CD4-positive, CD25-positive, alpha-beta regulatory T cell (primary cell): Measurements from ENCODE around the gene SNX25. TPM values are rescaled to one million over a fixed set of nuclear protein-coding genes. Genes with fewer than 3 reads are reported as not detected.

Source experiments
- ATAC-seq, 2 donors: fragments of 150-1000 bp; cut with Tn5 transposase; one replicate each; pipeline ENCODE4 v1.10.0; 2021; ENCODE audit warnings: low read depth in 2 of 2, moderate number of reproducible peaks in 2 of 2, moderate library complexity in 1 of 2
- DNase-seq, 3 donors: peaks; one replicate each; pipeline versions ENCODE4 v3.0.0 to v3.0.0-alpha.2; 2012 to 2022; ENCODE audit warnings: mixed read lengths in 1 of 3
- H3K27ac ChIP-seq: one replicate; pipeline ENCODE4 v1.7.0; 2013; ENCODE audit warnings: mild to moderate bottlenecking, low read length; ENCODE audit not compliant: insufficient read depth, poor library complexity, severe bottlenecking
- H3K27me3 ChIP-seq: one replicate; pipeline ENCODE4 v1.7.0; 2013; ENCODE audit warnings: low read length; ENCODE audit not compliant: control insufficient read depth, insufficient read depth
- H3K36me3 ChIP-seq: one replicate; pipeline ENCODE4 v1.7.0; 2013; ENCODE audit warnings: mild to moderate bottlenecking, low read length, moderate library complexity; ENCODE audit not compliant: control insufficient read depth, insufficient read depth
- H3K4me1 ChIP-seq: 2 replicates; pipeline ENCODE4 v1.7.0; 2013; ENCODE audit warnings: mild to moderate bottlenecking, low read length; ENCODE audit not compliant: insufficient read depth, control insufficient read depth, poor library complexity, severe bottlenecking
- H3K4me3 ChIP-seq: one replicate; pipeline ENCODE4 v1.7.0; 2013; ENCODE audit warnings: low read depth, mild to moderate bottlenecking, low read length, moderate library complexity
- H3K9me3 ChIP-seq, 2 experiments: 1 replicate in 1 of 2; 2 replicates in 1 of 2; pipeline ENCODE4 v1.7.0; 2013; ENCODE audit warnings: low read length in 2 of 2, mild to moderate bottlenecking in 1 of 2, moderate library complexity in 1 of 2; ENCODE audit not compliant: control insufficient read depth in 2 of 2
- H3K27ac Mint-ChIP-seq, 3 donors: one replicate each; pipeline ENCODE4 v1.8.0; 2020 to 2022; ENCODE audit warnings: mild to moderate bottlenecking in 3 of 3, mixed read lengths in 3 of 3, moderate library complexity in 2 of 3
- H3K27me3 Mint-ChIP-seq: one replicate; pipeline ENCODE4 v1.8.0; 2022; ENCODE audit warnings: mild to moderate bottlenecking, mixed read lengths
- H3K36me3 Mint-ChIP-seq: one replicate; pipeline ENCODE4 v1.8.0; 2020; ENCODE audit warnings: mixed read lengths
- H3K4me1 Mint-ChIP-seq, 4 donors: one replicate each; pipeline ENCODE4 v1.8.0; 2020 to 2022; ENCODE audit warnings: mixed read lengths in 4 of 4, mild to moderate bottlenecking in 1 of 4
- H3K4me3 Mint-ChIP-seq, 4 donors: one replicate each; pipeline ENCODE4 v1.8.0; 2020 to 2022; ENCODE audit warnings: mild to moderate bottlenecking in 4 of 4, mixed read lengths in 4 of 4, moderate library complexity in 3 of 4
- H3K9me3 Mint-ChIP-seq, 7 donors: one replicate each; pipeline ENCODE4 v1.8.0; 2020 to 2022; ENCODE audit warnings: mixed read lengths in 7 of 7, mild to moderate bottlenecking in 3 of 7, moderate library complexity in 2 of 7
- polyA plus RNA-seq, 4 donors: library from polyadenylated mRNA; unstranded; fragments of 300-500 nt; fragmentation: Illumina TruSeq; gene quantifications; one replicate each; pipeline ENCODE4 v1.2.3, GENCODE V29; 2021
- total RNA-seq: library from RNA; stranded (reverse); gene quantifications from one replicate; pipeline ENCODE4 v1.2.3, GENCODE V29; 2022

The SNX25 gene
- total and polyA plus RNA-seq, 5 donors from 2014 or later, result 3.7 to 22.2 (median 8.2) TPM

- H3K36me3 ChIP-seq, result no peaks in the 10 kb centered on the region
- H3K9me3 ChIP-seq, result no peaks in the 10 kb centered on the region
- ATAC-seq (no peak), DNase-seq (no peak)
- peaks cover 16 to 34% (median 28%) of the 10 kb centered on the region in 4 donors for H3K4me1 Mint-ChIP-seq
- peaks cover 13% of the 10 kb centered on the region for H3K4me1 ChIP-seq
- H3K9me3 Mint-ChIP-seq, result peaks cover 0 to 2% (median 0%) of the 10 kb centered on the region in 7 donors
- H3K4me3 Mint-ChIP-seq, result no peak overlapping the region
- H3K27ac Mint-ChIP-seq, result peak overlapping the region in 1 of 3 donors; percentile 56
- peaks cover 18% of the 10 kb centered on the region for H3K36me3 Mint-ChIP-seq
- H3K27me3 Mint-ChIP-seq, result no peaks in the 10 kb centered on the region
- H3K27me3 ChIP-seq, result no peaks in the 10 kb centered on the region
- no peak overlapping the region for H3K27ac ChIP-seq
- no peak overlapping the region for H3K4me3 ChIP-seq
Observed at GRCh38 chr4:185247151-185247550, 37.8 kb downstream of the SNX25 start.

DNA sequence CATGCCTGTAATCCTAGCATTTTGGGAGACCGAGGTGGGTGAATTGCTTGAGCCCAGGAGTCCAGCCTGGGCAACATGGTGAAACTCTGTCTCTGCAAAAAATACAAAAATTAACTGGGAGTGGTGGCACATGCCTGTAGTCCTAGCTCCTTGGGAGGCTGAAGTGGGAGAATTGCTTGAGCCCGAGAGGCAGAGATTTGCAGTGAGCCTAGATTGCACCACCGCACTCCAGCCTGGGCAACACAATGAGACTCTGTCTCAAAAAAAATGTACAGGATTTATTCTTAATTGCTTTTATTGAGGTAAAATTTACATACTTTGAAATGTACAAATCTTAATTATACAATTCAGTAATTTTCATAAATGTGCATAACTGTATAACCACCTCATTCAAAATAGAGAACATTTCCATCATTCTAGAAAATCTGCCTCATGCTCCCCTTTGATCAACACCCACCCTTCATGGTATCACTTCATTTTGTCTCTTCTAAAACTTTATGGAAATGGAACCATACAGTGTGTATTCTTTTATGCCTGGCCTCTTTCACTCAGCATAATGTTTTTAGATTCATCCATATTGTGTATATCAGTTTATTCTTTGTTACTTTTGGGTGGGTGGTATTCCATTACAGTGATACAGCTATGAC lies 39.1 kb downstream of the SNX25 start:
- no peak overlapping the region for H3K4me3 Mint-ChIP-seq
- H3K36me3 Mint-ChIP-seq, result peaks cover 18% of the 10 kb centered on the region
- Histone ChIP-seq H3K4me3 (no peak overlapping the region), H3K27me3 (no peaks in the 10 kb centered on the region), H3K27ac (no peak overlapping the region), H3K36me3 (no peaks in the 10 kb centered on the region), H3K4me1 (peaks cover 18% of the 10 kb centered on the region), H3K9me3 (no peaks in the 10 kb centered on the region)
- H3K27ac Mint-ChIP-seq, result no peak overlapping the region
- DNase-seq (no peak), ATAC-seq (no peak)
- H3K27me3 Mint-ChIP-seq, result no peaks in the 10 kb centered on the region
- peaks cover 18 to 40% (median 24%) of the 10 kb centered on the region in 4 donors for H3K4me1 Mint-ChIP-seq
- H3K9me3 Mint-ChIP-seq, result peaks cover 0 to 2% (median 0%) of the 10 kb centered on the region in 7 donors

GRCh38 chr4:185249105-185249504 lies 39.7 kb downstream of the SNX25 start:
- no peak for ATAC-seq
- no peak for DNase-seq
- H3K27me3 Mint-ChIP-seq, result no peaks in the 10 kb centered on the region
- H3K4me1 Mint-ChIP-seq, result peaks cover 19 to 38% (median 29%) of the 10 kb centered on the region in 4 donors
- H3K4me3 Mint-ChIP-seq, result no peak overlapping the region
- peaks cover 0 to 2% (median 0%) of the 10 kb centered on the region in 7 donors for H3K9me3 Mint-ChIP-seq
- no peaks in the 10 kb centered on the region for H3K27me3 ChIP-seq
- no peak overlapping the region for H3K27ac ChIP-seq
- H3K36me3 ChIP-seq, result no peaks in the 10 kb centered on the region
- peaks cover 20% of the 10 kb centered on the region for H3K4me1 ChIP-seq
- H3K9me3 ChIP-seq, result no peaks in the 10 kb centered on the region
- H3K4me3 ChIP-seq, result no peak overlapping the region
- peaks cover 19% of the 10 kb centered on the region for H3K36me3 Mint-ChIP-seq
- no peak overlapping the region for H3K27ac Mint-ChIP-seq

GRCh38 chr4:185254434-185254833 lies 45.0 kb downstream of the SNX25 start:
- ATAC-seq (no peak), DNase-seq (peak in 2 of 3 donors; percentile 35 to 45)
- Mint-ChIP-seq H3K27ac (peak overlapping the region in 1 of 3 donors; percentile 67), H3K4me1 (peaks cover 24 to 63% (median 40%) of the 10 kb centered on the region in 4 donors), H3K27me3 (no peaks in the 10 kb centered on the region), H3K4me3 (peak overlapping the region in 3 of 4 donors; percentile 26 to 76 (median 68)), H3K36me3 (peaks cover 15% of the 10 kb centered on the region), H3K9me3 (no peaks in the 10 kb centered on the region)
- Histone ChIP-seq H3K4me3 (peak overlapping the region; percentile 49), H3K36me3 (no peaks in the 10 kb centered on the region), H3K27ac (peak overlapping the region; percentile 50), H3K9me3 (no peaks in the 10 kb centered on the region), H3K27me3 (no peaks in the 10 kb centered on the region), H3K4me1 (peaks cover 44% of the 10 kb centered on the region)

- Histone ChIP-seq H3K36me3 (peaks cover 3% of the 10 kb centered on the region), H3K4me1 (peaks cover 46% of the 10 kb centered on the region), H3K4me3 (peak overlapping the region; percentile 86), H3K9me3 (no peaks in the 10 kb centered on the region), H3K27ac (peak overlapping the region; percentile 76), H3K27me3 (no peaks in the 10 kb centered on the region)
- H3K36me3 Mint-ChIP-seq, result peaks cover 14% of the 10 kb centered on the region
- peak in 2 of 3 donors; percentile 17 to 65 for DNase-seq
- H3K4me1 Mint-ChIP-seq, result peaks cover 26 to 63% (median 38%) of the 10 kb centered on the region in 4 donors
- H3K4me3 Mint-ChIP-seq, result peak overlapping the region in 3 of 4 donors; percentile 81 to 92 (median 85)
- no peaks in the 10 kb centered on the region for H3K27me3 Mint-ChIP-seq
- ATAC-seq, result no peak
- H3K9me3 Mint-ChIP-seq, result no peaks in the 10 kb centered on the region
- H3K27ac Mint-ChIP-seq, result peak overlapping the region in 1 of 3 donors; percentile 67
Observed at GRCh38 chr4:185255868-185256267, 46.5 kb downstream of the SNX25 start.

DNA sequence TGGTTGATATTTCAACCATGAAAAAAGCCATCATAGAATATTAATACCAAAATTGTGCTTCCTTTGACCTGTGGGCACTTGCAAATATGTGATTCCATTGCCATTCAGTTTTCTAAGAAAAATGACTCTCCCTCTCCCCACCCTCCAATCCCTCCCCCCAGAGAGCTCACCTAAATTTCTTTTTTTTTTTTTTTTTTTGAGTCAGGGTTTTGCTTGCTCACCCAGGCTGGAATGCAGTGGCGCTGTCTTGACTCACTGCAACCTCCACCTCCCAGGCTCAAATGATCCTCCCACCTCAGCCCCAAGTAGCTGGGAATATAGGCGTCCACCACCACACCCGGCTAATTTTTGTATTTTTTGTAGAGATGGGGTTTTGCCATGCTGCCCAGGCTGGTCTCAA lies 47.0 kb downstream of the SNX25 start:
- Mint-ChIP-seq H3K4me3 (peak overlapping the region in 3 of 4 donors; percentile 81 to 92 (median 85)), H3K27ac (peak overlapping the region in 1 of 3 donors; percentile 67), H3K36me3 (peaks cover 13% of the 10 kb centered on the region), H3K27me3 (no peaks in the 10 kb centered on the region), H3K4me1 (peaks cover 21 to 62% (median 32%) of the 10 kb centered on the region in 4 donors), H3K9me3 (no peaks in the 10 kb centered on the region)
- no peak for ATAC-seq
- Histone ChIP-seq H3K9me3 (no peaks in the 10 kb centered on the region), H3K4me3 (peak overlapping the region; percentile 86), H3K36me3 (peaks cover 3% of the 10 kb centered on the region), H3K4me1 (peaks cover 40% of the 10 kb centered on the region), H3K27me3 (no peaks in the 10 kb centered on the region), H3K27ac (peak overlapping the region; percentile 76)
- DNase-seq, result no peak

- no peaks in the 10 kb centered on the region for H3K9me3 Mint-ChIP-seq
- peaks cover 13% of the 10 kb centered on the region for H3K36me3 Mint-ChIP-seq
- Histone ChIP-seq H3K4me1 (peaks cover 34% of the 10 kb centered on the region), H3K4me3 (no peak overlapping the region), H3K36me3 (peaks cover 3% of the 10 kb centered on the region), H3K27ac (no peak overlapping the region), H3K9me3 (no peaks in the 10 kb centered on the region), H3K27me3 (no peaks in the 10 kb centered on the region)
- peak overlapping the region in 1 of 3 donors; percentile 67 for H3K27ac Mint-ChIP-seq
- H3K27me3 Mint-ChIP-seq, result no peaks in the 10 kb centered on the region
- H3K4me1 Mint-ChIP-seq, result peaks cover 19 to 58% (median 29%) of the 10 kb centered on the region in 4 donors
- DNase-seq, result no peak
- peak overlapping the region in 1 of 4 donors; percentile 33 for H3K4me3 Mint-ChIP-seq
- ATAC-seq, result no peak
Observed at GRCh38 chr4:185257086-185257485, 47.7 kb downstream of the SNX25 start.

- Histone ChIP-seq H3K4me3 (no peak overlapping the region), H3K4me1 (peaks cover 30% of the 10 kb centered on the region), H3K9me3 (no peaks in the 10 kb centered on the region), H3K27ac (no peak overlapping the region), H3K36me3 (peaks cover 3% of the 10 kb centered on the region), H3K27me3 (no peaks in the 10 kb centered on the region)
- Mint-ChIP-seq H3K27ac (no peak overlapping the region), H3K4me3 (no peak overlapping the region), H3K36me3 (peaks cover 17% of the 10 kb centered on the region), H3K27me3 (no peaks in the 10 kb centered on the region), H3K4me1 (peaks cover 21 to 60% (median 31%) of the 10 kb centered on the region in 4 donors), H3K9me3 (no peaks in the 10 kb centered on the region)
- ATAC-seq (no peak), DNase-seq (no peak)
Observed at GRCh38 chr4:185257694-185258093, 48.3 kb downstream of the SNX25 start.
